ENCODE results near the gene DHX29.

The DHX29 gene

DNA sequence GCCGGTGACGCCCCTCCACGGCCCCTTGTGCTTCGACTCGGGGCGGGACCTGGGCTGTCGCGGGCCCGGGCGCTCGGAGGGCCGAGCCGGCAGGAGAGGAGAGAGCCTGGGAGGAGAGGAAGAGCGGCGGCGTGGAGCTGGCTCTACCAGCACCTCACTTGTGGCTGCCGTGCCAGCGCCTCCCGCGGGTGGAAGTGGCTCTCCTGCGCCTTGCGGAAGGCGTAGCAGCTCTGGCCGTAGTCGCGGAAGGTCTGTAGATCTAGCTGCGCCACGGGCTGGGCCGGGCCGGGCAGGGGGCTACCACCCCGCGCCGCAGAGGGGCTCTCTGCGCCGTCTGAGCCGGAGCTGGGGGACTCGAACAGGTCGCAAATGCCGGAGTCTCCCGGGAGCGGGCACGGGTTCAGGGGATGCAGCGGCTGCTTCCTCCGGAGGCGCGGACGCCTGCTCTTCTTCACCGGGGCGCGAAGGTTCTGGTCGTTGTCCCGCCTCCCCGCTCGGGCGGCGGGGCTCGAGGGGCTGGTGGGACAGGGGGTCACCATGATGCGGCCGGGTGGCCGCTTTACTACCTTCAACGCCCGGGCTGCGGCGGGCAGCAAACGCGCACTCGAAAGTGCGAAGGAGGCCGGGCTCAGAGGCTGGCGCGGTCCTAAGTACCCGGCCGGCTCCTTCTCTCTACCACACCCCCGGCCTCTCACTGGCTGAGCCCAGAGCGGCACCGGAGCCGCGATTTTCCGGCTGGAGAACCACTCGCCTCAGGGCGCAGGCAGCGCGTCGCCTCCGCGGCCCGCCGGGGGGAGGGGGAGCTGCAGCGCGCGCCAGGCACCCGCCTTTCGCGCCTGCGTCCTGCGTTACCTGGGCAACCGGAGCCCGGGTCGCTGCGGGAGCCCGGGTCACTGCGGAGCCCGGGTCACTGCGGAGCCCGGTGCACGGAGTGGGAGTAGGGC, 74.2 kb downstream of the DHX29 start, which contains the start of gene CCNO:
Gene CCNO (minus strand): TSS at position 624 of the 944 bp plus-strand sequence. CDS start 85 bp downstream, at position 539.
- DNase-seq (ENCODE audit: low read depth): no peak

DNA sequence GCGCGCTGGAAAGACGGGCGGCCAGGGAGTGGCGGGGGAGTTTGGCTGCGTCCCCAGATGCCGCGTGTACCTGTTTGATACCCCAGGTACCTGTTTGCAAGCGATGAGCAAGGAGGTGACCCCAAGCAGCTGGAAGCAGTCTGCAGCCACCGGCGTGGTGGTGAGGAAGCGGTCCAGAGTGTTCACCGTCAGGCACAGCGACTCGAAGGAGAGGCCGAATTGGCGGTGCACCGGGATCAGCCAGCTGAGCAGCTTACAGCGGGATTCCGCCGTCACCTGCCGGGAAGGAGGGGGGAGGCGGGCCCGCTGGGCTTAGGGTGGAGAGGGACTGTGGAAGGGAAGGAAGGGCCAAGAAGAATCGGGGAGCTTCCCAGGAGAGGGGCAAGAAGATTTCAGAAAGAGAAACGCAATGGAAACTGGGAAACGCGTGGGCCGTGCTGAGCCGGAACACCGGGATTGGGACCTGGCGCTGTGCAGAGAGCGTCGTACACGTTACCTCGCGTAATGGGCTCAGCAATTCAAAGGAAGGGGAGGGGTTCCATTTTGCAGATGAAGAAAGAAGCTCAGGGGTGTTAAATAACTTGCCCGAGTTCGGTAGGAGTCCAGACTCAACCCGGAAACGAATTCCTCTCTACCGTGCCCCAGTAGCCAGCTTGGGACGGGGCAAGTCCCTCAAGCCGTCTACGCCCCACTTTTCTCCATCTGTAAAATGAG, 75.1 kb downstream of the DHX29 start:
- DNase-seq (ENCODE audit: low read depth): no peak

DNA sequence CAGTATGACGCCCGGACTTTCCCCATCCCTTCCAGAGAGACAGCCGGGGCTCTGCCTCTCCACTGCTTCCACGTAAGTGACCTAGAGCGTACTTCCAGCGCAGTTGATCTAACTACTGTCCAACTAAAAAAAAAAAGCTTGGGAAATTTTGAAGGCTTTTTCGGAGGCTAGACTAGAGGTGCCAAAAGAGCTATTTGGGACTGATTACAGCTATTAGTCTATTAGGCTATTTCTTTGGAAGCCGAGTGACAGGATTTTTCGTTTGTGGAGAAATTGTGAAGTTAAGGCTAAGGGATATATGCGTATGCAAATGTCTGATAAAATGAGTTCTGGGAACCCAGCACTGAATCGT, 75.6 kb downstream of the DHX29 start:
- no peak for DNase-seq (ENCODE audit: low read depth)

DNA sequence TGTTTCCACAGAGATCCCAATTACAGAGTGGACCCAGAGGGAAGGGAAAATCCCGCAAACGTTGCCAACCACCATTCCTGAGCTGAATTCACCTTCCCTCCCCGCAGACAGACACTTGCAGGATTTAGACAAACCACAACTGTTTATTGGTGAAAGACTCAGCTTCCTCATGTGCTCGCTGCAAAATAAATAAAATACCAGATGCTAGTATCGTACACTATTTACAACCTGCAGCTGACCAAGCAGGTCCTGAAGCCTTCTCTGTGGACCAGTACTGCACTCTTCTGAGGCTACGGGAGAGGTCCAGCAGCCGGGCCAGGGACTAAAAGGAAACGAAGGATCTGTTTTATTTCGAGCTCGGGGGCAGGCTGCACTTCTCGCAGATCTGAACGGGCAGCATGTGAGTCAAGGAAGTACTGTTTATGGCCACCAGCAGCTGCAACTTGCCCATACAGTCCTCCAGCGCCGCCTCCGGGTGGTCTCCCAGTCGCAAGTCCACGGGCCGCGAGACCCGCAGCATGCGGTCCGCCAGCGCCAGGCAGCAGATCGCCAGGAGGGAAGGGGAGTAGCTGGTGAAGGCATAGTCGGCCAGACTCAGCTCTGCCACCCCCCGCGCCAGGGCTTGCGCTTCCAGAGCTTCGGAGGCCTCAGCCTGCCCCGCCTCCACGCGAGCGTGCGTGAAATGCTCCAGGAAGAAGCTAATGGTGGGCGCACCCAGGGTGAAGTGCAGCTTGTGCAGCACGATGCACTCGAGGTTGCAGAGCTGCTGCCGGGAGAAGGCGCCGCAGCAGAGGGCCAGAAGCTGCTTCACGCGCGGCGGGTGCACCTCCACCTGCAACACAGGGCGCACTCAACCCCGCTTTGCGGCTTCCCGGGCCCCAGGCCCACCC, 76.2 kb downstream of the DHX29 start:
- DNase-seq (ENCODE audit: low read depth): no peak

DNA sequence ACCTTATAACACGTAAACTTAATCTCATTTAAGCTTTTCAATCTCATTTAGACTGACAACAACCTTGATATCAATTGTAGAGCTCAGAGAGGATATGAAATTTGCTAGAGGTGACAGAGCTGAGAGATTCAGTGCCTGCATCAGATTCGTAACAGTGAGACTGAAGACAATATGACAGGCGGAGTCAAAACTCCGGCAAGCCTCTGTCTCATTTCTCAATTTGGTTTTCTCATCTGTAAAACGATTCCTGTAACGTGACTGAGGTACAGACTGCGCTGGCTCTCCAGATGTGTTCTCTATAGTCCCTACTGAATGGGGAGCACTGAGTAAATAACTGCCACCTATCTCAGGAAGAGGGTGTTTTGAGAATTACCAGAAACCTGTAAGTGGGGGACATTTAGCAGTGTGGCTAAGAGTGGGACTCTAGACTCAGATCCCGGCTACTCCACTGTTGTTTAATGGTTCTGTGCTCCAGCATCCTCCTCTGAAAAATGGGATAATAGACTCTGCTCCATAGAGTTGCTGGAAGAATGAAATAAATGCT, 77.3 kb downstream of the DHX29 start:
- DNase-seq (ENCODE audit: low read depth): no peak

DNA sequence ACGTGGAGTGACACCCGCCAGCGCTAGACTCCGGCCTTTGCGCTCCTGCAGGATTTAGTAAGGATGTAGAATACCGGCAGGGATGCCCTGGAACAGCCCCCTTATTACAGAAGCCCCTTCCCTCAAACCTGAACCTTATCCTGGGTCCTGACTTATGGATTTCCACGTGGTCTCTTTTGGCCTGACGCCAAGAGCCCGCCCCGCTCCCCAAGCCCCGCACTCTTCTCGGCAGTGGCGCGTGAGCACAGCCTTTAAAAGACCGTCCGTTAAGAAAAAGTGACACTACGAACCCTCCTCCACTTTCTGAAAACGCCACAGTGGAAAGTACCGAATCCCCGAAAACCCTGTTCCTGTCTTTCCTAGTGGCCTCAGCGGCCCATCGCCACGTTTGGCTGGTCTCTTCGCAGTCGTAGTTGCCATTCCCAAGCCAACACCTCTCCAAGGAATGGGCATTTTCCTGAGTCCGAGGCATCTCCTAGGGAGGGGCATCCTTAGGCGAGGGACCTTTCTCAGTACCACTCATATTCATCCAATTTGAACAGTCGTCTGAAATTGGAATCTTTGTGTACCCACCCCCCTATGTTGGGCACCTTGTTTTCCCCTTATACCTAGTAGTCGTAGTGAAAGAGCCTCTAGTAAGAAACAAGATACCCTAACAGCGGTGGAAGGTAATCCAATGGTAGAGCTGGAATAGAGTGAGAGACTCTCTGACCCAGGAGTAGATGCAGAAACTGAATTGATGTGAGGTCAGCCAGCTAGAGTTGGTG, 79.6 kb downstream of the DHX29 start:
- DNase-seq (ENCODE audit: low read depth): no peak

DNA sequence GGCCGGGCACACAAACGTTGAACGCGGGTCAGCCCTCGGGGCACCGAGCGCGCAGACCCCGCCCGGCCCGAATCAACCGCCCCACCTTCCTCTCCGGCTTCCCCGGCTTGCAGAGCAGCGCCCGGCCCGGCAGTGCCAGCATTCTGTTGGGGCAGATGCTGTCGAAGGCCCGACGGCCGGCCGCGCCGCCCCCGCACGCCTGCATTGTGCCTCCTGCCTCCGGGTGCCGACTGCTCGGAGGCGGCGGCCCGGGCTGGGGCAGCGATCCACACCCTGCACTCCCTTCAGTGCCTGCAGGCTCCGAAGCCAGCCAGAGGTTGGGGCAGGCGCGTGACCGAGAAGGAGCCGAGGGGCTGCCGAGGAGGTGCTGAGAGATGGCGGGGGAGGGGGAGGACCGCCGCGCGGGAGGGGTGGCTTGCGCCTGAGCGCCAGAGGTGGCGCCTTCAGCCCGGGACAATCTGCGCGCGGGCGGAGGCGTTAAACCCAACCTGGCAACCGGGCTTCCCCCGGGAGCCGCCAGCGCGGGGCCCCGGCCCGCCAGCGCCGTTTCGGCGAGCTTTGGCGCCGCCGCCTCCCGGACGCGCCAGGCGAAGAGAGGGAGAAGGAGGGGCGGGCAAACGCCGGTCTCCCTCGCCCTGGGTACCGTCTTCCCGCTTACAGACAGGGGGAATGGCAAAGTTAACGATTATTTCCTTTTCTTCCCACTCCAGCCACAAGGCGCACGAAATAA, 80.4 kb downstream of the DHX29 start, which contains the start of gene MCIDAS:
Gene MCIDAS (minus strand): TSS at position 382 of the 730 bp plus-strand sequence. CDS start 177 bp downstream, at position 205.
- no peak for DNase-seq (ENCODE audit: low read depth)

DNA sequence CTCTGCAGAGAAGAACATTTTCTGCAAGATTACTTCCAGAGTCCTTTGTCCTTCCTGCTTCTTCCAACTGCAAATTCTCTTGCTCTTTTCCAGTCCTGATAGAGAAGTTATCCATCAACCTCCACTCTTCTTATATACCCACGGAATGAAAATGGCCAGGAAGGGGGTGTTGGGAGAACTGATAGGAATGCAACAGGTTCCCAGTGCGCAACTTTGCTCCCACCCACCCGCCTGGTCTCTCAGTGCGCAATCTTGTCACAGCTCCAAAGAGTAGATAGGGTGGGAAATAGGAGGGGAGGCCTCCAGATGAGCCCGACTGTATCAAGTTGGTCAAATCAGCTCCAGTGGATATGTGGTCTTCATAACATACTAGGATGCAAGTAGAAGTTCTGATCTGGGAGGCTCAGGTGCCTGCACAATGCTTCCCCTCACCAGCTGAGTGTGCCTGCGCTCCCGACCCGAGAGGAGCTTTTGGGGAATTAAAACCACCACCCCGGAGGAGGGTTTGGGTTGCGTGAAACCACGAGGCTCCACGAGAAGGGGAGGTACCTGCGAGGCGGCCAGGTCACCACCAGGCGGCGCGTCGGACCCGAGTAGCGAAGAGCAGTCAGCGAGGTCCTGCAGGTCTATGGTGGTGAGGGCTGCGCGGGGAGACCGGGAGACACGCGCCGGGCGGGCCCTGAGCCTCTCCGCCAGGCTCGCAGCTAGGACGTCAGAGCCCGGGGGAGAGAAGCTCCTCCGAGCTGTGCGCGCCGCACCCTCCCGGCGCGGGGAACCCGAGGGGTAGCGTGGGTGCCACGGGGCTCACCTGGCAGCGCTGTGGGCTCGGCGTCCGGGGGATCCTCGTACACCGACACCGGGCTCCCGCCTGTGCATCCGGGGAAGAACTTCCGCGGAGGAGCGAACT, 81.2 kb downstream of the DHX29 start:
- DNase-seq (ENCODE audit: low read depth): no peak

DNA sequence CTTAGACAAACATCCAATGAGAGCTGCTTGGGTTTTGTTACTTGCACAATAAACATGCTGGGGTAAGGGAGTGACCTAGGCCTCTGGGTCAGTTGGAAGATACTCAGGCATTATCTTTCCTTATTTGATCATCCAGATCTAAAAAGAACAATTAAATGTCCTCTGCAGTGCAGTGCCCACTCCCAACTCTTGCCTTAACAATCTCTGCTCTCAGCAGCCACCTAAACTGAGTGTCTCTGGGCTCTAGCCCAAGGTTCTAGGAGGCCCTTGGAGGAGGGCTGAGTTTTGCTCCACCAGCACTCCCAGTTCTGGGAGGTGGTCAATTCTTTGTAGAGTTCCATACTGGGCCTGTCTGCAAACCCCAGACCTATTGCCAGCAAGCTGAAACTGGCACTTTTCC, 82.1 kb downstream of the DHX29 start:
- DNase-seq (ENCODE audit: low read depth): no peak

DNA sequence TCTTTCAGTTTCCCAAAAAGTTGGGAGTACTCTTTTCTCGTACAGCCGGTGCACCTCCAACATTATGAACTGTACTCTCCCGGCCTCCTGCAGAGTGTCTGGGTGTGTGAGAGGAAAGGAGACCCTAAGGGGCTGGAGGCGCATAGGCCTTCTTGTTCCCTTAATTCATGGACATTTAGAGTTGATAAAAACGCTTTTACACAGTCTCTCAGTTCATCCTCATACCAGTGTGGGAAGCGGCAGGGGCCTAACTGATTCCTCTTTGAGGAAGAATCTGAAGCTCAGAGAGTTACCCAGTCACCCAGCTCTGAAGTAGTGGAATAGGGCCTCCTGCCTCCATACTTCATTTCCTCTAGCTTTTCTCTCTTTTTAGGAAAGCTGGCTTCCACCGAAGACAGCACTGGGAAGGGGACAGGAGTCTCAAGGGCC, 83.7 kb downstream of the DHX29 start:
- DNase-seq (ENCODE audit: low read depth): no peak

DNA sequence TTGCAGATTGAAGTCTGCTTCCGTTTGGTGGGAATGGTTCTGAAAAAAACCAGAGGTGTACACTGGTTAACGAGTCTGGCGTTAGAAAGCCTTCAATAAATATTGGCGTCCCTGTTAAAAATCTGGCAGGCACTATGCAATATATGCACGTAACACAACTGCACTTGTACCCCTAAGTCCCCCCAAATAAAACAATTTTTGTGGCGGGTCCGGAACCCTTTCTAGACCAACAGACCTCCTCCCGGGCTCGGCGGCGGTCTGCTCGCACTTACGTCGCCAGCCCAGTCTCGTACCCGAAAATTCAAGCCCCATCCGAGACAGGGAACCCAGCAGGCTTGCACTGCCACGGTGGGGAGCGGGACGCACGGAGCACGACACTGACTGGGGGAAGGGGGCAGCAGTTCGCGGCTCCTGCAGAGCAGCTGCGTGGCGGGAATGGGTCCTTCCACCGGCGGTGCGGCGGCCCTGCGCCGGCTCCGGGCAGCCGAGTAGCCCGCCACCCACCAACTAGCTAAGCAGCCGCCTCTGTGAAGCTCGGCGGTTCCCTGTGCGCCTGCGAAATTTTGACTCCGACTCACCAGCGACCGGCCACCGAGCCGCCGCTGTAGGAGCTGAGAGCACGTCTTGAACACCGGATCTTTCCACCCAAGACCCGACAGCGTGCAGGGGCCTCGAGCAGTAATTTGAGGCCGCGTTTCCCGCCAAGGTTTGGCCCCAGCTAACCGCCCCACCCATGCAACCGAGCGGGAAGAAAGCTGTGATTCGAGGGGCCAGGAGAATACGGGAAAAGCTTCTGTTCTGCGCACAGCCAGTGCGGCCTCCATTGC, 84.3 kb downstream of the DHX29 start:
- DNase-seq (ENCODE audit: low read depth): no peak

DNA sequence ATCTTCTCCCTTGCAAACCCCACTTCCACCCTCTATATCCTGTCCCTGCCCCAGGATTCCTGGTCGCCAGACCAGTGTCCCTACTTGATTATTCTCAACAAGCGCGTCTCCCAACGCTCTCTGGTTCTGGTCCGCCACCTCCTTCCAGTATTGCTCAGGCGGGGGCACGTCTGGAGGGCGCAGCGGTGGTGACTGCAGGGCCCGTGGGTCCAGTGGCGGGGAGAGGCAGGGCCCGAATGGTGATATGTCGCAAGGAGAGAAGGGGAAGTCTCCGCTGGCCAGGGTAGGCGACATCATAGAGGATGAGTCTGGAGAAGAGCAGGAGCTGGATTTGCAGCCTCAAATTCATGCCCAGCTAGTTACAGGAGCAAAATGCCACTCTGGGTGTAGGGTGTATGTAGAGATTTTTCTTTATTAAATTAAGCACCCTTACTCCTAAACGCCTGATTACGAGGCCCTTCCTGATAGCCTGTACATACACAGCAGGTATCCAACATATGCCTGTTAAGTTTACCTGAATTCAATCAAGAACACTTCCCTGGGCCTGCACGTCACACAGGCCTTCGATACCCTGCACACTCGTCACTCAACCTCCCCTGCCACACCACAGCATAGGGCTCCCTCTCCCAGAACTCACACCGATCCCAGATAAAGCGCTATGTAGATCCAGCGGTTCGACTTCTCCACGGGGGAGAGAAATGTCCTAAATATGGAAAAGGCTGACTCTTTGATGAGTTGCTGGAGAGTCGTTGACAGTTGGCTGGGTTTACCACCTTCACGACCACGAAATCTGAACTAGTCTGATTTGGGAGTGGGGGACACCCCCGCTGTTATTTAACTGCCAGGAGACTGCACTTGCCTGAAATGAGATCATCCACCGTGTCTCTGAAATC, 85.2 kb downstream of the DHX29 start:
- DNase-seq (ENCODE audit: low read depth): no peak

DNA sequence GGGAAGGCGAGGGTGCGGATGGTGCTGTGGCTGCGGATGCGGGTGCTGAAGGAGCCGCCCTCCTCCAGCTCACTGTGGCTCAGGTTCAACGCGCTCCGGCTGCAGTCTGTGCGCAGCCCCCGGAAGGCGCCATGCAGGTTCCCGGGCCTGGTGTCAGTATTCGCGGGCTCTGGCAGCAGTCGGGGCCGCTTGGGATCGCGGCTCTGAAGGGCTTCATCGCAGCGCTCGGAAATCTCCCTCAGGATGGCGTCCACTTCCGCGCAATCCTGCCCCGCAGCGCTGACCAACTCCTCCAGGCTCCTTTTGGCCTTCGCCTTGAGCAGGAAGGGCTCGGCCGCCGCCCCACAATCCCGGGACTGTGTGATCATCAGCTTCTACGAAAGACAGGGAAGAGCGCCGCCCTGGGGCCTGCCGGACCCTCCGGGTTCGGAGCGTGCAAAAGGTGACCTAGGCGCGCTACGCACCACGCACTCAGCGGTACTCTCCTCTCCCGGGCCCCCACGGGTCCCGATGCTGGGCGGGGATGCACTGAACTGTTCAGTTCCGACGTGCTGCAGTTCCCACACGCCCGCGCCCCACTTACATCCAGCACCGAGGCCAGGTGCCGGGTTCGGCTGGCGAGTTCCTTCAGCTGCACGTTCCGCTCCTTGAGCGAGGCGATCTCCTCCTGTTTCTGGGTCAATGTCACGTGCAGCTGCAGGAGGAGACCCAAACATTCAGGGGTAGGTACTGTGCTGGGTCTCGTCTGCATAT, 86.9 kb downstream of the DHX29 start:
- DNase-seq (ENCODE audit: low read depth): no peak

DNA sequence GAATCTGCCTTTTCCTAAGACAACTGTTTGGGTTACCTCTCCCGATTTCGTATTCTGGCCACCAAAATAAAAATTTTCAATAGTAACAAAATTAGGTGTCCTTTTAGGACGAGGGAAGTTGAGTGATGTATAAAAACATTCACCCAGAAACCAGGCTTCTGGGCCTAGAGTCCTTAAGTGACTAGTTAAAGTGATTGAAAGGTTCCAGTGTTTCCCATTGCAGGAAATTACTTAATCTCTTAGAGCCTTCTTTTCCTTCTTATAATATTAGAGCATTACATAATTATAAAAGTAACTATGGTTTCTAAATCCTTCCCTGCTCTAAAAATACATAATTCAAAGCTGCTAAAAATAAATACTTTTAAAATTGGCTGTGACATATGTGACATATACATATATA, 87.7 kb downstream of the DHX29 start:
- no peak for DNase-seq (ENCODE audit: low read depth)

DNA sequence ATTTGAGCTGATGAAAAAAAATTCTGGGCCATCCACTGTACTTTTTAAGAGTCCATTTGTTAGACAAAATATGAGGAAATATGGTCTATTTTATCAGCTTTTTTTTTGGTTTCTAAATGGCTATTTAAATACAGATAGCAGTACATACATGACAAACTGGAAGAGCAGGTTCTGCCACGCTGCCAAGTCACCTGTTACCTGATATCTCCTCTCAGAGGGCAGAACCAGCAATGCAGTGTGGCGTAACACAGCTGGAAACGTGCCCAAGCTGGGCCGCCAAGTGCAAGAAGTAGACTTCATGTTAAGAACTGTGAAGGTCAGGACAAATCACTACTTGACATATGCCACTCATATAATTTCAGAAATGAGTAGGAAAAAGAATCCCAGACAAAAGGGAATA, 88.5 kb downstream of the DHX29 start:
- DNase-seq (ENCODE audit: low read depth): no peak

DNA sequence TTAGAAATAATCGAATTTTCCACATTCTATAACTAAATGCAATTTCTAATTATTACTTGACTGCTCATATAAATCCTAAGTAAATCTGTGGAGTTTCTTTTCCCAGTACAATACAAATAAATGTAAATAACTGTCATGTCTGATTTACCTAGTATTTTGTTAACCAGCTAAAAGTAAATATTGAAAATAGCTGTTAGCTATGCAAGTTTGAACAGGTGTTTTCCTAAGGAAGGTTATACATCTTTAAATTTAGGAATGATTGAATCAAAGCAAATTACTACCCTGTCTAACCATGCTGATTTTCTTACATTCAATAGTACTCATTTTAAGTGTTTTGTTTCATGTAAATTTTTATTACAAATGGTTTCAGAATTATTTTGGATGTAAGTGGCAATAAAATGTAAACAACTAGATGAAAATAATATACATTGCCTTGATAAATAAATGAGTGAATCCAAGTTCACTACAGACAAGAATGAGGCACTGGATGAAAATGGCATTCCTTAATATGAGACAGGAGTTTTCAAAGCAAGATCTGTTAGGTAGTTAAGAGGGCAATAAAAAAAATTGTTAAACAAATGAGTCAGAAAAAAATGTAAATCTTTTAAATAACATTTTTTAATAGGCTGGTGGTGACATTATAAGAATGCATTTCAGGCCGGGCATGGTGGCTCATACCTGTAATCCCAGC, 96.2 kb downstream of the DHX29 start:
- no peak for DNase-seq (ENCODE audit: low read depth)

Data from GM04503 (cell line).